GM18868 (cell line): ENCODE measurements around the gene FOXK1.
A peak's percentile ranks its signal among the peaks of the same experiment; 100 is the strongest.

Source experiments
- ATAC-seq: cut with Tn5 transposase; IDR thresholded peaks from one replicate; pipeline ENCODE4 v1.9.1; 2021; ENCODE audit warnings: mild to moderate bottlenecking, moderate library complexity; ENCODE audit not compliant: unreplicated experiment

FOXK1 gene

DNA sequence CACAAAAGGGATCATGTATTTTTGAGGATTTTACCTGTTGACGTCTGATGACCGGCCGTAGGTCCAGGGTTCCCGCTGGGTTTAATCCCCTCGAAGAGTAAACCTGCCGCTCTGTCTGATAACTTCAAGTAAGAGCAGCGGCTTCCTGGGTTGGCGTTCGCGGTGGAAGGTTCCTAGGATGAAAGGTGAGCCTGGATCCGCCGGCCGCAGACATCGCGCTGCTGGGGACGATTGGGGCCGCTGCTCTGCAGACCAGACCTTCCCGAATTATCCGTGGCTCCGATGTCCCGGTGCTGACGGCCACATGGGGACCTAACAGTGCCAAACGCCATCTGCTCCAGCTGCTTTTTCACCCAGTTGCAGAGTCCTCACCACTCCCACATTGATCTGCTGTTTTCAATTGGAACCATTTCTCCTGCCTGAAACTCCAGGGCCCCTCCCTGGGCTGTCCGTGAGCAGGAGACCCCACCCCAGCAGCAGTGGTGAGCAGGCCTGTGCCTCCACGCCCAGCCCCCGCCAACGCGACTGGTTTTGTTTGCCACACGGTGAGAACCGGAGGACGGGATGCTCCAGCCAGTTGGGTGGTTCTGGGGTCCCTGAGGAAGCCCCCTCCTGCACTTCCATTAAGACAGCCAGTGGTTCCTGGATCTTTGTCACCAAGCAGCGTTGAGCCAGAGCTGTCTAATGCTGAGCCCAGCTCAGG, 81.1 kb downstream of the FOXK1 start:
- ATAC-seq = no peak

- no peak for ATAC-seq
Observed at GRCh38 chr7:4763794-4764185, 81.7 kb downstream of the FOXK1 start.

GRCh38 chr7:4764402-4765007, 82.4 kb downstream of the FOXK1 start:
- ATAC-seq = no peak

DNA sequence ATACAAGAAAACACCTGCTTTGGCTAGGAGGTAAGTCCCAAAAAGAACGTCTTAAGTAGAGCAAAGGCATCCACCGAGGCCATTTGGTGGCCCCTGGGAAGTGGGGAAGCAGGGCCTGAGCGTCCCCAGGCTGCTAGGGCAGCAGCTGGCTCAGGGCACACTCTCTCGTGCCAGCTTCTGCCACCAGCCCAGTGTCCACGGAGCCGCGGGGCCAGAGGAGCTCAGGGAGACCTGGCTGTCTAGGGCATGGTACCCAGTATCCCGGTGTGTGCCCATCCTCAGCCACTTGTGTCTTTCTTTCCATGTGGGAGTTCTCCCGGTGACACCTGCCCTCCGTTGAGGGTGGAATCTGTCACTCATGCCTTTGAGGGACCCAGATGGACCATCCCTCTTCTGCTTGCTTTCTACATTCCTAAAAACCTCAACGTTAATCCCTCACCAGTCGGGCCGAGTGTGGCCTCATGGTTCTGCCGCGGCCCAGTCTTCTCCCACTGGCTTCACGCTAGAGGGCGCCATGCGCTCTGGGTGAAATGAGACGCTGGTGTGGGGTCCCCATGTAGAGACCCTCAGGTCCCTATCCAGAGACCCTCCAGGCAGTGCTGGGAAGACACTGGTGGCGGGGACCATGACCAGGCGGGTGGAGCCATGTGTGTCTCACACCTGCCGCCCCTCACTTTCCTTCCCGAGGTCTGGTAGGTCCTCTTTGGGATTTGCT, 83.8 kb downstream of the FOXK1 start:
- no peak for ATAC-seq

DNA sequence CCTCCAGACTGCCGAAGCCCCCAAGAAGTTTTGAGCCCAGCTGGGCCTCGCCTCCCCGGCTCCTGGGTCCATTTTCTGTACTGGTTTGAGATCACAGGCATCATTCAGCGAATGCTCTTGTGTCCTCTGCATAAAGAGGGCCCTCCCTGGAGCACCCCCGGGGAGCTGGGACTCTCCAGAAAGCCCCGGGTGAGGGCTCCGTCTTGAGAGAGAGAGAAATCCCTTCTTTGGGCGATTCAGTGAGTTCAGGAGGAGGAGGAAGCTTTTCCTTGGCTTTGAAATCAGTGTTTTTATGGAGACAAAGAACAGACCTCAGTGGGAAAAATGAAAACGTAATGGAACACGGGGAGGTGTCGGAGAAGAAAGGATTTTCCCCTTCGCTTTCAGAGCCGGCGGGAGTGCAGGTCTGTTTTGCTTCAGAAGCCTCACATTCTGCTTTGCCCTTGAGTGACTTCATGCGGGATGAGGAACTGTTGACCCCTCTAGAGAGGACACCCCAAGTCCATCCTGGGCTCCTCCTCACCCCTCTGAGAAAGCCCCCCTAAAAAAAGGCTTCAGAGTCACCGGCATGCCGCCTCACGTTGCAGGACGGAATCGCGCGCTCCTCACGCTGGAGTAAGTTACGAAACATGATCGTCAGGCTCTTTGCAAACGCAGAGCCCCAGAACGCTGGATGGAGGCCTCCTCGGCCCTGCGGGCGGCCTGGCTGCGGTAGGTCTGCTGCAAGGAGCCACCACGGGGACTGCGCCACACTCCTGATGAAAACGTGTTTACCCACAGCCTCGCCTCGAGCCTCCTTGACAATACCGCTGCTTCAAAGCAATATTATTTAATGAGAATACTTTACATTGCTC, 84.8 kb downstream of the FOXK1 start:
- no peak for ATAC-seq

DNA sequence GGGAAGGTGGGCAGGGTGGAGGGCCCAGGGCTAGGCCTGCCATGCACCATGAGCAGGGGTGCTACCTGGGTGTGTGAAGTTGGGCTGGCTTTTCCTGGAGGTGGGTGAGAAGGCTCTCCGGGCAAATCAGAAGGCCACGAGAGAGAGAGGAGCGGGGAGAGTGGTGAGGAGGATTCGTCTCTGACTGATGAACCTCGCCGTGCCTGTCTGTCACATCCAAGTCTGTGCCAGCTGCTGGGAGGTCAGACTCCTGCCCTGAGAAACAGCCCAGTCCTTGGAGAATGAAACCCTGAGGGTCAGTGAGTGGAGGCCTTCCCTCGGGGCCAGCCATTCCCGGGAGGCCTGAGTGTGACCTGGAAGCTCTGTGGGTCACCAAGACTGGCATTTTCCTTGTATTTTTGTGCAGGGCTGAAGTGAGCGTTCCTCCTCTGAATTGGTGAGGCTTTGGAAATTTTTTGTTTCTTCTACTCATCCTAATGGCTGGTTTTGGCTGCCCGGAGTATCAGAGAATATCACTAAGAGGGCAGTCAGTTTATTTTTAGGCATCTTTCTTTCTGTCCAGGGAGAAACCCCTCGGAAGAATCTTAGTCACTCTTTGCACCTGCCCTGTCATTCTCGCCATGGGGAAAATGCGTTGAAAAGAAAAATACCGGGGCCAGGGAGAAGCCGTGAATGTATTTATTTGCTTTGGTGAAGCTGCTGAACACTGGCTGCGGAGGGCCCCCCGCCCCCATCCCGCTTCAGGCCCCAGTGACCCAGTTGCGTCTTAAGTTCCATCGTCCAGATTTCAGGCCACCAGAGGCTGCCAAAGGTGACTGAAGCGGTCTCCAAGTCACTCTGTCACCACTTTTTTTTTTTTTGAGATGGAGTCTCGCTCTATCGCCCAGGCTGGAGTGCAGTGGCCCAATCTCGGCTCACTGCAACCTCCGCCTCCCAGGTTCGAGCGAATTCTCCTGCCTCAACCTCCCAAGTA, 86.8 kb downstream of the FOXK1 start:
- ATAC-seq = no peak

- no peak for ATAC-seq
Observed at GRCh38 chr7:4769761-4770160, 87.7 kb downstream of the FOXK1 start.

GRCh38 chr7:4770886-4771285, 88.8 kb downstream of the FOXK1 start:
- no peak for ATAC-seq

- no peak for ATAC-seq
Observed at GRCh38 chr7:4771737-4772136, 89.6 kb downstream of the FOXK1 start.

GRCh38 chr7:4772306-4772705, 90.2 kb downstream of the FOXK1 start:
- no peak for ATAC-seq

- no peak for ATAC-seq
Observed at GRCh38 chr7:4774007-4774406, 91.9 kb downstream of the FOXK1 start.

GRCh38 chr7:4774658-4775249, 92.7 kb downstream of the FOXK1 start:
- peak; percentile 37 for ATAC-seq

- peak; percentile 92 for ATAC-seq
Observed at GRCh38 chr7:4775250-4775847, 93.3 kb downstream of the FOXK1 start, which contains the start of gene AP5Z1. Gene AP5Z1 (plus strand): TSS chr7:4775623. CDS start chr7:4775716, 93 bp downstream.

GRCh38 chr7:4775848-4776623, 93.9 kb downstream of the FOXK1 start:
- ATAC-seq = peak; percentile 3

DNA sequence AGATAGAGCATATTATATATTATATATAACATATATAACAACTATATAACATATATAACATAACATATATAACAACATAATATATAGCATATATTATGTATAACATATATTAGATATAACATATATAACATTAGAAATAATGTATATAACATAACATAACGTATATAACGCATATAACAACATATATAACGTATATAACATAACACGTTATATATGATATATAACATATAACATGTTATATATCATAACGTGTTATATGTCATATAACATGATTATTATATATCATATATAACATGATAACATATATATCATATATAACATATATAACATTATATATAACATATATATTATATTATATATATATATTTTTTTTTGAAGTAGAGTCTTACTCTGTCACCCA, 97.0 kb downstream of the FOXK1 start:
- ATAC-seq = no peak

DNA sequence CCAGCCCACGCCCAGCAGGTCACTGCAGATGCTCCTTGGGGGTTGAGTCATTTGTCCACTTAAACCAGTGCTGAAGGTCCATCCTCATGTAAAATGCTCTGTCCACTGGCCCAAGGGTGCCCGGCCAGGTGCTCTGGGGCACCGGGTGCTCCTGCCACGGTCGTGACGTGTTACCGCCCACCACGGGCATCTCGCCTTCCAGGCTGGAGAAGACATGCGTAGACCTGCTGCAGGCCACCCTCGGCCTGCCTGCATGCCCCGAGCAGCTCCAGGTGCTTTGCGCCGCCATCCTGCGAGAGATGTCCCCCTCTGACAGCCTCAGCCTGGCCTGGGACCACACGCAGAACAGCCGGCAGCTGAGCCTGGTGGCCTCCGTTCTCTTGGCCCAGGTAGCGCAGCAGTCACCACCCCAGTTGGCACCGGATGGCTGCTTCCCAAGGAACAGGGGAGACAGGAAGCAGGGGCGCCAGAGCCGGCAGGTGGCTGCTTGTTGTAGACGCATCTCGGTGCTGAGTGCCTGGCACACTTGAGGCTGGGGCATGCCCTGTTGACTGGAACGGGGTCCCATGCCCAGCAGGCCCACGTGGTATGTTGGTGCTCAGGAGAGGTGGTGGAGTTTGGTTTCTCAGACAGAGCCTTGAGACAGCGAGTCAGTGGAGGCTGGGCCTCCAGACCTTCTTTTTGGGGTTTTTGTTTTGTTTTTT, 99.4 kb downstream of the FOXK1 start:
- no peak for ATAC-seq

DNA sequence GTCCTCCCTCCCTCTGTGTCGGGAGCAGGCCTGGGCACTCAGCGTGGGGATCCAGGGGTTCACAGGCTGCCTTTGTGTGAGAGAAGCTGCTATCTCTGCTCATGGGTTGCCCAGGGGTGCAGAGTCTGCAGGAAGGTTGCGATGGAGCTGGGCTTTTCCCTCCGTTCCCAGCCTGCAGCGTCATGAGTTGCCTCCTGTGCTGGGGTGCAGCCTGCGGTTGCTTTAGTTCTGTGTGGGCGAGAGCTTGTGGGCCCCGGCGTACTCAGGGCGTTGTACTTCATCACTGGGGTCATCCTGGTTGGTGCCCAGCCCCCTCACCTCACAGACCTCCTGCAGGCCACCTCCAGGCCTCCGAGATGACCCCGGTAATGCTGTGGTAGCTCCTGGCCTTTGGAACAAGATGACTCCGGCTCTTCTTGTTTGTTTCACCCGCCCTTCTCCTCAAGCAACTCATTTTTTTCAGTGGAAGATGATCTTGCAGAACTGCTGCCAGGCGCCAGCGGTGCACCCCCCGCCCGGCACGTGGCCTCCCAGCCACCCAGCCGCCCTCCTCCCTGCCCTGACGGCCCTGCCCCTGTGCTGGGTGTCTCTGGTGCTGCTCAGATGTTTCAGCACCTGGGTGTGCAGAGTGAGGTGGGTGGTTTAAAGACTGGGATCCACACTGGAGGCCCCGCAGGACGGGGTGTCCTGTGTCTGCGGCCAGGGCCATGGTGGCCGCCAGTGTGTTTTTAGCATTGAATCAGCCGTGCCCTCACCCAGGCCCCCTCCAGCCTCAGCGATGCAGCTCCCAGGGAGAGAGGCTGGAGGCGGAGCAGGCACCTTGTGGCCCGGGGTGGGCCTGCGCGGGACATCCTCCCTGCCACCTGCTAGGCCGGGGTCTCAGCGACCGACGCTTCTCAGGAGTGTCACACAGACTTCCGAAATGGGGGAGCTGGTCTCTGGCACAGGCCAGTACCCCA, 100.5 kb downstream of the FOXK1 start:
- ATAC-seq = no peak
